ENCODE data around the gene RPL23.

DNA sequence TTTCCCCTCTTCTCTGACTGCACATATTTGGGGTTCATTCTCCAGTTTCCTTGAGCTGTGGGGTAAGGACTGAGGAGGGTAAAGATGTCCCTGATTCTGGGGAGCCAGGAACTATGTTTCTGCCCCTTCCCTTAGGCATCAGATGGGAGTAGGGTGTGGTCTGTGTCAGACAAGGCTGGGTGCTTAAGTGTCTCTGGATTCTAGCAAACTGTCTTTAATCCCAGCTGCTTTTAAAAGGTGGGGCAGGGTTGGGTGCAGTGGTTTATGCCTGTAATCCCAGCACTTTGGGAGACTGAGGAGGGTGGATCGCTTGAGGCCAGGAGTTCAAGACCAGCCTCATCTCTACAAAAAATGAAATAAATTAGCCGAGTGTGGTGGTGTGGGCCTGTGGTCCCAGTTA lies 29.3 kb upstream of the RPL23 start:
- TF ChIP-seq POLR2A (IDR thresholded peaks at IDR 0.05), result no peak
- TF ChIP-seq, protein P1, sequence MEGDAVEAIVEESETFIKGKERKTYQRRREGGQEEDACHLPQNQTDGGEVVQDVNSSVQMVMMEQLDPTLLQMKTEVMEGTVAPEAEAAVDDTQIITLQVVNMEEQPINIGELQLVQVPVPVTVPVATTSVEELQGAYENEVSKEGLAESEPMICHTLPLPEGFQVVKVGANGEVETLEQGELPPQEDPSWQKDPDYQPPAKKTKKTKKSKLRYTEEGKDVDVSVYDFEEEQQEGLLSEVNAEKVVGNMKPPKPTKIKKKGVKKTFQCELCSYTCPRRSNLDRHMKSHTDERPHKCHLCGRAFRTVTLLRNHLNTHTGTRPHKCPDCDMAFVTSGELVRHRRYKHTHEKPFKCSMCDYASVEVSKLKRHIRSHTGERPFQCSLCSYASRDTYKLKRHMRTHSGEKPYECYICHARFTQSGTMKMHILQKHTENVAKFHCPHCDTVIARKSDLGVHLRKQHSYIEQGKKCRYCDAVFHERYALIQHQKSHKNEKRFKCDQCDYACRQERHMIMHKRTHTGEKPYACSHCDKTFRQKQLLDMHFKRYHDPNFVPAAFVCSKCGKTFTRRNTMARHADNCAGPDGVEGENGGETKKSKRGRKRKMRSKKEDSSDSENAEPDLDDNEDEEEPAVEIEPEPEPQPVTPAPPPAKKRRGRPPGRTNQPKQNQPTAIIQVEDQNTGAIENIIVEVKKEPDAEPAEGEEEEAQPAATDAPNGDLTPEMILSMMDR (IDR thresholded peaks at IDR 0.05), result no peak

All from gastroesophageal sphincter (tissue), 3 donors.